Lower lobe of right lung (tissue), 2 donors: Measurements from ENCODE around the gene RTL5. TPM values are rescaled to one million over a fixed set of nuclear protein-coding genes. Genes with fewer than 3 reads are reported as not detected.

Experiments
- ATAC-seq, 2 donors: fragments of 200-7000 bp; cut with Tn5 transposase; one replicate each; pipeline ENCODE4 v1.9.1; 2020 to 2022; ENCODE audit warnings: mild to moderate bottlenecking in 2 of 2, moderate library complexity in 2 of 2
- DNase-seq: peaks from one replicate; pipeline ENCODE4 v3.0.0-alpha.2; 2020
- H3K27ac ChIP-seq: fragments of 200-600 bp; one replicate; pipeline ENCODE4 v1.8.0; 2022
- H3K27me3 ChIP-seq: fragments of 200-600 bp; one replicate; pipeline ENCODE4 v1.8.0; 2022; ENCODE audit warnings: low read depth
- H3K36me3 ChIP-seq: fragments of 200-600 bp; one replicate; pipeline ENCODE4 v1.8.0; 2022; ENCODE audit warnings: mild to moderate bottlenecking
- H3K4me1 ChIP-seq: fragments of 200-600 bp; one replicate; pipeline ENCODE4 v1.8.0; 2022
- H3K4me3 ChIP-seq: fragments of 200-600 bp; one replicate; pipeline ENCODE4 v1.8.0; 2022; ENCODE audit warnings: mild to moderate bottlenecking
- H3K9me3 ChIP-seq: fragments of 200-600 bp; one replicate; pipeline ENCODE4 v1.8.0; 2022
- intact Hi-C: fragments of 100-400 bp; cut with DNase I; formaldehyde crosslinking; loops from one replicate; pipeline ENCODE4 v1.11.0; 2022
- total RNA-seq: library from RNA; stranded (reverse); fragmentation: NEBNext Ultra II Directional; extraction: Animal tissue kit (Norgen Biotek cat#: 25700); gene quantifications from one replicate; pipeline ENCODE4 v1.2.1, GENCODE V29; 2021
- TF ChIP-seq, protein P1 (sequence below): fragments of 200-600 bp; IDR thresholded peaks from one replicate; pipeline ENCODE4 v1.8.0; 2022; ENCODE audit warnings: antibody characterized with exemption, mild to moderate bottlenecking
- donor health status: DM: no; HTN: yes; CAD: no; lungs with severe emphysema.

Gene RTL5
- total RNA-seq, 1 donor from 2014 or later, result 9.9 TPM

GRCh38 chrX:72133851-72134546, 2.3 kb upstream of the RTL5 start:
- no peak overlapping the region for H3K4me3 ChIP-seq
- intact Hi-C loops, result no loop called here
- no peak overlapping the region for H3K27ac ChIP-seq
- DNase-seq (no peak), ATAC-seq (no peak)
- peaks cover 9% of the 10 kb centered on the region for H3K4me1 ChIP-seq
- peaks cover under 1% of the 10 kb centered on the region for H3K36me3 ChIP-seq
- H3K9me3 ChIP-seq, result no peaks in the 10 kb centered on the region
- TF ChIP-seq, protein P1, sequence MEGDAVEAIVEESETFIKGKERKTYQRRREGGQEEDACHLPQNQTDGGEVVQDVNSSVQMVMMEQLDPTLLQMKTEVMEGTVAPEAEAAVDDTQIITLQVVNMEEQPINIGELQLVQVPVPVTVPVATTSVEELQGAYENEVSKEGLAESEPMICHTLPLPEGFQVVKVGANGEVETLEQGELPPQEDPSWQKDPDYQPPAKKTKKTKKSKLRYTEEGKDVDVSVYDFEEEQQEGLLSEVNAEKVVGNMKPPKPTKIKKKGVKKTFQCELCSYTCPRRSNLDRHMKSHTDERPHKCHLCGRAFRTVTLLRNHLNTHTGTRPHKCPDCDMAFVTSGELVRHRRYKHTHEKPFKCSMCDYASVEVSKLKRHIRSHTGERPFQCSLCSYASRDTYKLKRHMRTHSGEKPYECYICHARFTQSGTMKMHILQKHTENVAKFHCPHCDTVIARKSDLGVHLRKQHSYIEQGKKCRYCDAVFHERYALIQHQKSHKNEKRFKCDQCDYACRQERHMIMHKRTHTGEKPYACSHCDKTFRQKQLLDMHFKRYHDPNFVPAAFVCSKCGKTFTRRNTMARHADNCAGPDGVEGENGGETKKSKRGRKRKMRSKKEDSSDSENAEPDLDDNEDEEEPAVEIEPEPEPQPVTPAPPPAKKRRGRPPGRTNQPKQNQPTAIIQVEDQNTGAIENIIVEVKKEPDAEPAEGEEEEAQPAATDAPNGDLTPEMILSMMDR, result no peak
- H3K27me3 ChIP-seq, result no peaks in the 10 kb centered on the region

DNA sequence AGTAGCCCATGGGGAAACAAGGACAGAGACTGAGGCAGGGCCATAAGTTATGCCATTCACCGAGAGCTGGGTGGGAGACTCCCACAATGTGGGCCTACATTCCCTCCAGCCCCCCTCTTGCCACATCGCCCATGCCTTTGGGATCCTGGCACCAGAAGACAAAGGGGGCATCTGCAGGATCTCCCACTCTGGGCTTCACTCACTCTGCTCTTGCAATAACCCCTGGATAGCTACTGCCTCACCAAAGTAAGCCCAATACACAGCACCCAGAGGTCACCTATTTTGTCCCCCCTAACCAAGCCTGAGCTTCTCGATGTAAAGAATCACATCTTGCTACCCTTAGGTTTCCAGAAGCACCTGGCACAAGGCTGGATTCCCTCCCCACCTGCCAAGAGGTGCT, 741 bp upstream of the RTL5 start:
- intact Hi-C loops, result no loop called here
- no peaks in the 10 kb centered on the region for H3K36me3 ChIP-seq
- H3K9me3 ChIP-seq, result no peaks in the 10 kb centered on the region
- peak overlapping the region; percentile 57 for H3K4me3 ChIP-seq
- ATAC-seq, result no peak
- no peak for DNase-seq
- TF ChIP-seq, protein P1, result no peak
- no peaks in the 10 kb centered on the region for H3K27me3 ChIP-seq
- no peak overlapping the region for H3K27ac ChIP-seq
- H3K4me1 ChIP-seq, result peaks cover 9% of the 10 kb centered on the region

DNA sequence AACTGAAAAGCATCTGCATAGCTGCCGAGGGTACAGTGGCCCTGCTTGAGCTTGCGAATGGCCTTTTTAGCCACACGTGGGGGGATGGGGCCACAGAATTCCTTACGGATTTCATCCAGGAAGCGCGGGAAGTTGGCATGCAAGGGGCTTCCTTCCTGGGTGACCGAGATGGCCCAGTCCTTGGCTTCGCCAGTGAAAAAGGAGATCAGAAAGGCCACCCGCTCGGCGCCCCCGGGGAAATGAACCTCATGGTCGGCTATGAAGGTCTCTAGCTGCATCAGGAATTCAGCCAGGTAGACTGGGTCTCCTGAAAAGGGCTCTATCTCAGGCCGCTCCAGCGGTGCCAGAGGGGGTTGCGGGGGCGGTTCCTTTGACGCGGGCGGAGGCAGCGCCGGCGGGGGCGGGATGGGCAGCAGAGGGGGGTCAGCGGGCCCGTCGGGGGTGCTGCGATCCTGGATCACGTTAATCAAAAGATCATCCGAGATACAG, 909 bp downstream of the RTL5 start:
- Histone ChIP-seq H3K27me3 (no peaks in the 10 kb centered on the region), H3K4me3 (peak overlapping the region; percentile 57), H3K27ac (no peak overlapping the region), H3K9me3 (no peaks in the 10 kb centered on the region), H3K36me3 (no peaks in the 10 kb centered on the region), H3K4me1 (peaks cover 14% of the 10 kb centered on the region)
- TF ChIP-seq, protein P1, result no peak
- no peak for ATAC-seq
- no peak for DNase-seq
- intact Hi-C loops, result no loop called here

GRCh38 chrX:72130156-72130761, 1.5 kb downstream of the RTL5 start:
- H3K9me3 ChIP-seq, result no peaks in the 10 kb centered on the region
- no peaks in the 10 kb centered on the region for H3K36me3 ChIP-seq
- ATAC-seq (no peak), DNase-seq (no peak)
- no peak overlapping the region for H3K4me3 ChIP-seq
- TF ChIP-seq, protein P1, result no peak
- H3K27me3 ChIP-seq, result no peaks in the 10 kb centered on the region
- intact Hi-C loops, result no loop called here
- H3K27ac ChIP-seq, result no peak overlapping the region
- peaks cover 19% of the 10 kb centered on the region for H3K4me1 ChIP-seq

GRCh38 chrX:72129661-72130060, 2.1 kb downstream of the RTL5 start:
- no peak for ATAC-seq
- DNase-seq, result no peak
- Histone ChIP-seq H3K9me3 (no peaks in the 10 kb centered on the region), H3K36me3 (no peaks in the 10 kb centered on the region), H3K27ac (no peak overlapping the region), H3K4me3 (no peak overlapping the region), H3K4me1 (peaks cover 25% of the 10 kb centered on the region), H3K27me3 (no peaks in the 10 kb centered on the region)
- TF ChIP-seq, protein P1, result no peak
- intact Hi-C loops, result no loop called here
